ENCODE data around the gene NPB.

The NPB gene

DNA sequence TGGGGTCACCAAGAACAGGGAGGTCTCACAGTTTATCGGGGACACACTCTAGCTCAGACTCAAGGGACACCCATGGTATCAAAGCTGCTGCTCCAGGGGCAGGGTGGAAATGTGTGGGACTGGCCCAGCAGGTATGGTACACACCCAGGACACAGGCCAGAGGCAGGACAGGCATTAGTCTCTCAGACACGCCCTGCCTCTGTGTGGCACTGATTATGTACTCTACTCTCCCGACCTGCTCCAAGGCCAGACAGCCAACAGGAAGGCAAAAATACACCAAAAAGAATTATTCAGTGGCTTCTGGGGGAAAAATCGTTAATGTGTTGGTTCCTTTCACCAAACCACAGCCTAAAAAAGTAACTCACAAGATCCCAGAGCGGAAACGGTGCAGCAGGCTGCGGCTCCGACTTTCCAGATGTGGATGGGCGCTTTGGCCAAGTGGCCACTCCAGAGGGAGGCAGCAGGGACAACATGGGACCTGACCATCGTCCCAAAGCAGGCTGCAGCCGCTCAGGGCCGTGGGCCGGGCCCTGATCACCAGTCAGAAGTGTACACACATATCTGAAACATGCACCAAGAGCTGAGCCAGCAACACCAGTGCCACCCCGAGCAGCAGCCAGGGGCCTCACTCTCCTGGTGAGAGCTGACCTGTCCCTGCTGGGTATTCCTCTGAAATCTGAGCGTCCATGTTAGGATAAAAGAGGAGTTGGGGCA, 17.0 kb downstream of the NPB start:
- TF ChIP-seq GATA3 (IDR thresholded peaks at IDR 0.05; ENCODE audit: low read depth, low read length) (no peak), GATA2 (IDR thresholded peaks at IDR 0.05; ENCODE audit: low read depth, low read length) (no peak)

GRCh38 chr17:81920612-81921536, 18.8 kb downstream of the NPB start:
- TF ChIP-seq GATA3 (IDR thresholded peaks at IDR 0.05; ENCODE audit: low read depth, low read length) (no peak), GATA2 (IDR thresholded peaks at IDR 0.05; ENCODE audit: low read depth, low read length) (no peak)

DNA sequence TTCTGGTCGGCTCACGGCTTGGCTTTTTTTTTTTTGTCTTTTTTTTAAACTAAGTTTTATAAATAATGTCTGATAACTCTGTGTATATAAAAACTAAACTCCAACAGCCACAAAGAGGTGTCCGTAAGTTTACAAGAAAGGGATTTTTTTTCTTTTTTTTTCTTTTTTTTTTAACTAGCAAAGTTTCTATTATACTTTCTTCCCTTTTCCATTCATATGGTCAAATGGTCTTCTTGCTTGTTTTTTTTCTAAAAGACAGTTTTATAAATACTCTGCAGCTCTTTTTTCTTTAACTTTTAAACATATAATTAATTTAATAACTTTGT, 19.5 kb downstream of the NPB start:
- TF ChIP-seq GATA3 (IDR thresholded peaks at IDR 0.05; ENCODE audit: low read depth, low read length) (no peak), GATA2 (IDR thresholded peaks at IDR 0.05; ENCODE audit: low read depth, low read length) (no peak)

DNA sequence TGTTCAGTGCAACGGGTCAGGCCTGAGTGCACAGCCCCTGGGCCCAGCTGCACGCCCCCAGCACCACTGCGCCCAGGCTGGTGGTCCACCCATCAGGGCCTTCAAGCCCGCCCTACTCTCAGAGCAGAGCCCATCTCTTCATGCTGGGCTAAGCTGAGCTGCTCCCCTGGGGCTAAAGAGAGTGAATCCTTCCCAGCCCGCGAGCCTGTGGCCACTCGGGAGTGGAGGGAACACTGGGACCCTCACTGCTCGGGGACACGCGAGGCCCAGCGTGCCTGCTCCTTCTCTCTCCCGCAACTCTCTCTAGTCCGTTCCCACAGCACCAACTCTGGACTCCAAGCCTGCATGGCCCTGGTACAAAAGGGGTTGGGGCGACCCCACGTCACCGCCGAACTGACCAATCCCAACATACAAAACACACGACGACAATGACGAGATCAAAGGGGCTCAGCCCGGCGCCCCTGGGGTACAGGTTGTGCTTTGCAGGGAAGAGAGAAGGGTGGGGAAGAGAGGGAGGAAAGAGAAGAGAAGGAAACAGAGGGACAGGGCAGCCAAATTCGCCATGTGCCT, 20.0 kb downstream of the NPB start:
- no peak for TF ChIP-seq GATA2 (IDR thresholded peaks at IDR 0.05; ENCODE audit: low read depth, low read length)
- TF ChIP-seq GATA3 (IDR thresholded peaks at IDR 0.05; ENCODE audit: low read depth, low read length) = no peak

GRCh38 chr17:81922566-81923301, 20.7 kb downstream of the NPB start:
- TF ChIP-seq GATA2 (IDR thresholded peaks at IDR 0.05; ENCODE audit: low read depth, low read length) = no peak
- no peak for TF ChIP-seq GATA3 (IDR thresholded peaks at IDR 0.05; ENCODE audit: low read depth, low read length)

DNA sequence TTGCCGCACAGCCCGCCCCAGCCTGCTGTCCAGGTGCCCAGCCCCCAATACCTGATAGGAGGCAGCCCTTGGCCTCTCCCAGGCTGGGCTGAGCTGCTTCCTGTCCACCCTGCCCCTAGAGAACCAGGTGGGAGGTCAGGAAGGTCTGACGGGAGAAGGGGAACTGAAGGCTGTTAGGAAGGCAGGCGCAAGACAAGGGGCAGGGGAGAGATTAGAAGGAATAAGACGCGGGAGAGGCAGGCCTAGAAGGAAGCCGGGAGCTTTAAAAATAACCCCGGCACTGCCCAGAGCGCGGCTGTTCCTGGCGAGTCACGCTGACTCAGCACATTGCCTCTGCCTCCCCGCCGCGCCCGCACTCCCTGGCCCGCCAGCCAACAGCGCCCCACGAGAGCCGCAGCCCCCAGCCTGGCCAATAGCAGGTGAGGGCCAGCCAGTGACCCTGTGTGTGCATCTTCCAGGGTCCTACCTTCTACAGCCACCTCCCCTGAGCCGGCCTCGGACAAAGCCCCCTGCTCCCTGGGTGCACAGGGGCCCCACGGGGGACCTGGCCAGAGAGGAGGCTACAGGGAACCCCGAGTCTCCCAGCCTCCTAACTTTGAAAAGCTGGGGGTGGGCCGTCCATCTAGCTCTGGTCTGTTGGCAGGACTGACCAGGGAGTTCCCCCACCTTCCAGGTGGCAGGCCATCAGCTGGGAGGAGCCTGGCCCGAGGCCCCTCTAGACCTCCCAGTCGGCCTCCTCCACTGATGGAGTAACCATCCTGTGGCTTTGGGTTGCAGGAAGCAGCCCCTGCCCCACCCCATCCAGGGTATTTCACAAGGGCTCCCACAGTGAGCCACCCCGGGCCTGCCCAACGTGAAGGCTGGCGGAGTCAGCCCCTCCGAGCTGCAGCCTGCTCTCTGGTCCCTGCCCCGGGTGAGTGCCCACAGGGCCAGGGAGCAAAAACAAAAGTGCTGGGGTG, 21.5 kb downstream of the NPB start:
- TF ChIP-seq GATA3 (IDR thresholded peaks at IDR 0.05; ENCODE audit: low read depth, low read length) (no peak), GATA2 (IDR thresholded peaks at IDR 0.05; ENCODE audit: low read depth, low read length) (no peak)

- TF ChIP-seq GATA3 (IDR thresholded peaks at IDR 0.05; ENCODE audit: low read depth, low read length) (no peak), GATA2 (IDR thresholded peaks at IDR 0.05; ENCODE audit: low read depth, low read length) (no peak)
Observed at GRCh38 chr17:81924557-81925532, 22.8 kb downstream of the NPB start.

DNA sequence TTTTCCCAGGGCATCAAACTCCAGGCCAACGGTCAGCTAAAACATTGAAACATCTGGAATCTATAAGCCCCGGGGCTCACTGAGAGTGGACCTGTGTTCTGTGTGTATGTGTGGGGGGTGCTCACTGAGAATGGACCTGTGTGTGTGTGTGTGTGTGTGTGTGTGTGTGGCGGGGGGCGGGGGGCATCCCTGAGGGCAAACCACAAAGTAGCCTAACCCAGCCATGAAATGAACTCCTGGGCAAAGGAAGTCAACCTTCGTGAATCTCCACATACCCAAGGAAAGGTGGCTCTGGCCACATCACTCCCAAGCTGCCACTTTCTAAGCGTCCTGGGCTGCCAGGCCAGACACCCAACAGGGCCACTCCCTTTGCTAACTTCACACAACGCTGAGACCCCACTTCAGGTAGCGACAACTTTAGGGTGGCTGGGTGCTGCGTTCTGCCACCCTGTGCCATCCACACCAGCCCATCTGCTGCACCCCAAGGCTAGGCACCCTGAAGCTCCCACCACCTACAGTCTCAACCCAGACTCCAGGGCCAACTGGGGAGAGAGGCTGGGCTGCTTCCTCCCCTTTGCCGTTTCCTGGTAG, 23.9 kb downstream of the NPB start:
- TF ChIP-seq GATA3 (IDR thresholded peaks at IDR 0.05; ENCODE audit: low read depth, low read length) (no peak), GATA2 (IDR thresholded peaks at IDR 0.05; ENCODE audit: low read depth, low read length) (no peak)

DNA sequence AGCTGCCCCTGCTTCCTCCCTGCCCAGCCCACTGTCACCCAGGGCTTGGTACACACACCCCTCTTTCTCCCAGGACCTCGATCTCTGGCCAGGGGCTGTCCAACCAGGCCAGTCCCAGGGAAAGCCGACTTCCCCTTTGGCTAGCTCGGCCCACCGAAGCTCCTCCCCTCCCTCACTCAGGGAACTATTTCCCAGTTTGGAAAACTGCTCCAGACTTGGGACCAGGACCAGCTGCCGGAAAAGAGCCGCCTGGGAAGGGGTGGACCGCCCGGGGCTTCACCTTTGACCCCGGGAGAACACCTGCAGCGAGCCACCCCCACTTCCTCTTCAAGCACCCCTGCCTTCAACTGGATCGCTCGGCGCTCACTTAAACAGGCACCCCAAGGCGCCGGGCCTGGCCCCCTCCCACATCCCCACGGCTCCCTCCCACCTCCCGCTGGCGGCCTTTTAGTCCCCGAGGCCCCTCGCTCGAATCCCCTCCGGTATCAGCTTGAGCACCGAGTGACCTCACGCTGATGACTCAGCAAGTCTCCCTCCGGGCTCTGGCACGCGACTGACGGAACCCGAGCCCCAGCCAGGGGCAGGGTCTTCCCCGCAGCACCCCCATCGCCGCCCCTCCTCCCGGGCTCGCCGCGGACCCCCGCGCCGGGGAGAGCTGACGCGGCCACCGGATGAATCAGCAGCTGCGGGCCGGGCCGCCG, 24.6 kb downstream of the NPB start:
- TF ChIP-seq GATA2 (IDR thresholded peaks at IDR 0.05; ENCODE audit: low read depth, low read length) (no peak), GATA3 (IDR thresholded peaks at IDR 0.05; ENCODE audit: low read depth, low read length) (no peak)

DNA sequence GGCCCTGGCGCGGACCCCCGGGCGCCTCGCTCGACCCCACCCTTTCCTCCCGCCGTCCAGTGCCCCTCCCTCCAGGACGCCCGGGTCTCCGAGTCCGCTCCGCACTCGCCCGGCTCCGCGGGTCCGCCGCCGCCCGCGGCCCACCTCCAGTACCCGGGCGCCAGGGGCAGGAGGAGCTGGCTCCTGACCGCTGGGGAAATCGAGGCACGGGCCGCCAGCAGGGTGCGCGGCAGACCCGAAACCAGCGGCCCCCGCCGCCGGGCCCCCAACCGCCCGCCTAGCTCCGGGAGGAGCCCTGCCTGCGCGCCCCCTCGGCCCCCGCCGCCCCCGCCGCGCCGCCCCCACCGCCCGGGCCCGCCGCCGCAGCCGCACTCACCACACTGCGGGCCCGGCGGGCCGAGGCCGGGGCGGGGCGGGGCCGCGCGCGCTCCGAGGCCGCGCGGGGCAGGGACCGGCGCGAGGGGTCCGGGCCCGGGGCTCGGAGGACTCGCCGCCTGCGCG, 25.2 kb downstream of the NPB start:
- TF ChIP-seq GATA3 (IDR thresholded peaks at IDR 0.05; ENCODE audit: low read depth, low read length) = no peak
- TF ChIP-seq GATA2 (IDR thresholded peaks at IDR 0.05; ENCODE audit: low read depth, low read length) = no peak

Measured in SH-SY5Y (cell line).